Liver (tissue), 3 donors: ENCODE results near the gene CPS1.

Source experiments
- EGR1 ChIP-seq, 2 donors: IDR thresholded peaks; 2 replicates each; pipeline ENCODE4 v1.6.1; 2016 to 2018; ENCODE audit warnings: antibody characterized with exemption in 2 of 2, low read depth in 2 of 2
- JUND ChIP-seq, 2 donors: IDR thresholded peaks; 2 replicates each; pipeline ENCODE4 v1.6.1; 2016; ENCODE audit warnings: antibody characterized with exemption in 2 of 2
- RAD21 ChIP-seq, 2 donors: IDR thresholded peaks; 2 replicates each; pipeline ENCODE4 v1.6.1; 2016; ENCODE audit warnings: antibody characterized with exemption in 2 of 2, mild to moderate bottlenecking in 2 of 2
- YY1 ChIP-seq: IDR thresholded peaks from 2 replicates; pipeline ENCODE4 v1.6.1; 2016; ENCODE audit warnings: antibody characterized with exemption, mild to moderate bottlenecking
- TF ChIP-seq, protein P1 (sequence below): fragments of 150-350 bp; IDR thresholded peaks from 2 replicates; pipeline ENCODE4 v1.5.1; 2017; ENCODE audit warnings: improper control_type of control experiment, low read depth, low read length; ENCODE audit not compliant: missing input control
- TF ChIP-seq, protein P2 (sequence below): IDR thresholded peaks from 2 replicates; pipeline ENCODE4 v1.6.1; 2016; ENCODE audit warnings: antibody characterized with exemption, mild to moderate bottlenecking
- TF ChIP-seq, protein P3 (sequence below): IDR thresholded peaks from 2 replicates; pipeline ENCODE4 v1.6.1; 2016; ENCODE audit warnings: antibody characterized with exemption
- TF ChIP-seq, protein P4 (sequence below): IDR thresholded peaks from 2 replicates; pipeline ENCODE4 v1.6.1; 2016; ENCODE audit warnings: antibody characterized with exemption
- donor health status: healthy.
- donor health status: healthy.

DNA sequence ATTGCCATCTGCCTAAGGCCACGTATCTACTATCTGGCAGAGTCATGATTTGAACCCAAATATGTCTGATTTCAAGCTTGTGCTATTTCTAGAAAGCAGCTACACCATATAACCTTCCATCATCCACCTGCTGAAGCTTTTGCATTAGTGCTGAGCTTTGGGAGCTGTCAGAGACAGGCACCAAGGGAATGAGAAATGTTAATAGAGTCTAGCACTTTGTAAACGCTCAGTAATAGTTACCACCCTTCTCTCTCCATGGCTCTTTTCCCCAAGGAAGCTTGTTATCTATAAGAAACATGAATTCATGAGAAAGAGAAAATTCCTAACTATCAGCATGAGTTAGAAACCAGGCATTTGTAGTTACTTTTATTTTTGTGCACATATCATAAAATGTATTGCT, 151.5 kb downstream of the CPS1 start:
- TF ChIP-seq, protein P1, sequence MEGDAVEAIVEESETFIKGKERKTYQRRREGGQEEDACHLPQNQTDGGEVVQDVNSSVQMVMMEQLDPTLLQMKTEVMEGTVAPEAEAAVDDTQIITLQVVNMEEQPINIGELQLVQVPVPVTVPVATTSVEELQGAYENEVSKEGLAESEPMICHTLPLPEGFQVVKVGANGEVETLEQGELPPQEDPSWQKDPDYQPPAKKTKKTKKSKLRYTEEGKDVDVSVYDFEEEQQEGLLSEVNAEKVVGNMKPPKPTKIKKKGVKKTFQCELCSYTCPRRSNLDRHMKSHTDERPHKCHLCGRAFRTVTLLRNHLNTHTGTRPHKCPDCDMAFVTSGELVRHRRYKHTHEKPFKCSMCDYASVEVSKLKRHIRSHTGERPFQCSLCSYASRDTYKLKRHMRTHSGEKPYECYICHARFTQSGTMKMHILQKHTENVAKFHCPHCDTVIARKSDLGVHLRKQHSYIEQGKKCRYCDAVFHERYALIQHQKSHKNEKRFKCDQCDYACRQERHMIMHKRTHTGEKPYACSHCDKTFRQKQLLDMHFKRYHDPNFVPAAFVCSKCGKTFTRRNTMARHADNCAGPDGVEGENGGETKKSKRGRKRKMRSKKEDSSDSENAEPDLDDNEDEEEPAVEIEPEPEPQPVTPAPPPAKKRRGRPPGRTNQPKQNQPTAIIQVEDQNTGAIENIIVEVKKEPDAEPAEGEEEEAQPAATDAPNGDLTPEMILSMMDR = no peak
- TF ChIP-seq, protein P2, sequence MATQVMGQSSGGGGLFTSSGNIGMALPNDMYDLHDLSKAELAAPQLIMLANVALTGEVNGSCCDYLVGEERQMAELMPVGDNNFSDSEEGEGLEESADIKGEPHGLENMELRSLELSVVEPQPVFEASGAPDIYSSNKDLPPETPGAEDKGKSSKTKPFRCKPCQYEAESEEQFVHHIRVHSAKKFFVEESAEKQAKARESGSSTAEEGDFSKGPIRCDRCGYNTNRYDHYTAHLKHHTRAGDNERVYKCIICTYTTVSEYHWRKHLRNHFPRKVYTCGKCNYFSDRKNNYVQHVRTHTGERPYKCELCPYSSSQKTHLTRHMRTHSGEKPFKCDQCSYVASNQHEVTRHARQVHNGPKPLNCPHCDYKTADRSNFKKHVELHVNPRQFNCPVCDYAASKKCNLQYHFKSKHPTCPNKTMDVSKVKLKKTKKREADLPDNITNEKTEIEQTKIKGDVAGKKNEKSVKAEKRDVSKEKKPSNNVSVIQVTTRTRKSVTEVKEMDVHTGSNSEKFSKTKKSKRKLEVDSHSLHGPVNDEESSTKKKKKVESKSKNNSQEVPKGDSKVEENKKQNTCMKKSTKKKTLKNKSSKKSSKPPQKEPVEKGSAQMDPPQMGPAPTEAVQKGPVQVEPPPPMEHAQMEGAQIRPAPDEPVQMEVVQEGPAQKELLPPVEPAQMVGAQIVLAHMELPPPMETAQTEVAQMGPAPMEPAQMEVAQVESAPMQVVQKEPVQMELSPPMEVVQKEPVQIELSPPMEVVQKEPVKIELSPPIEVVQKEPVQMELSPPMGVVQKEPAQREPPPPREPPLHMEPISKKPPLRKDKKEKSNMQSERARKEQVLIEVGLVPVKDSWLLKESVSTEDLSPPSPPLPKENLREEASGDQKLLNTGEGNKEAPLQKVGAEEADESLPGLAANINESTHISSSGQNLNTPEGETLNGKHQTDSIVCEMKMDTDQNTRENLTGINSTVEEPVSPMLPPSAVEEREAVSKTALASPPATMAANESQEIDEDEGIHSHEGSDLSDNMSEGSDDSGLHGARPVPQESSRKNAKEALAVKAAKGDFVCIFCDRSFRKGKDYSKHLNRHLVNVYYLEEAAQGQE = no peak
- TF ChIP-seq, protein P3, sequence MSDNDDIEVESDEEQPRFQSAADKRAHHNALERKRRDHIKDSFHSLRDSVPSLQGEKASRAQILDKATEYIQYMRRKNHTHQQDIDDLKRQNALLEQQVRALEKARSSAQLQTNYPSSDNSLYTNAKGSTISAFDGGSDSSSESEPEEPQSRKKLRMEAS = no peak
- TF ChIP-seq EGR1 (IDR thresholded peaks at IDR 0.05; ENCODE audit: low read depth in 2 of 2) = no peak
- TF ChIP-seq, protein P4, sequence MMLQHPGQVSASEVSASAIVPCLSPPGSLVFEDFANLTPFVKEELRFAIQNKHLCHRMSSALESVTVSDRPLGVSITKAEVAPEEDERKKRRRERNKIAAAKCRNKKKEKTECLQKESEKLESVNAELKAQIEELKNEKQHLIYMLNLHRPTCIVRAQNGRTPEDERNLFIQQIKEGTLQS = no peak
- TF ChIP-seq RAD21 (IDR thresholded peaks at IDR 0.05) = no peak
- TF ChIP-seq JUND (IDR thresholded peaks at IDR 0.05) = no peak
- no peak for TF ChIP-seq YY1
